NCI-H82 treated with DMSO at 0.1 percent for 48 hours (cell line): ENCODE data around the gene FOXP4.
A peak's percentile ranks its signal among the peaks of the same experiment; 100 is the strongest.

Experiments
- DNase-seq: peaks from one replicate; lab custom pipeline; 2025; ENCODE audit not compliant: unreplicated experiment; lab: John Stamatoyannopoulos, UW

Gene FOXP4

DNA sequence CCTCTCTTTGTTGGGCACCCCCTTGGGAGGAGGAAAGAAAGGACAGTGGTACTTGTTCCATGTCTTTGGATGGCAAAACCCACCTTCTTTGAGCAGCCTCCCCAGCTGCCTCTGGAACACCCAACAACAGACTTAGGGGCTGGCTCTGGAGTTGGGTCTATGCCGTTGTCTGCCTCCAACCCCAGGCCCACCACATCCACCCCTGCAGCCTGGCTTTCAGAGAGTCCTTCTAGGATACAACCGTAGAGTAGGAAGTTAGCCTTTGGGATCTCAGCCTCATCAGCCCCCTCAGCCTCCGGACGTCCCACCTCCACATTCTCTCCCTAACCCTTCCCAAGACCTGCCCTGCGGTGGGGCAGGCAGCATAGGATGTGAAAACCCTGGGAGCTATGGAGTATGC, 36.4 kb downstream of the FOXP4 start:
- DNase-seq: no peak

GRCh38 chr6:41583565-41583964, 37.4 kb downstream of the FOXP4 start:
- no peak for DNase-seq

DNA sequence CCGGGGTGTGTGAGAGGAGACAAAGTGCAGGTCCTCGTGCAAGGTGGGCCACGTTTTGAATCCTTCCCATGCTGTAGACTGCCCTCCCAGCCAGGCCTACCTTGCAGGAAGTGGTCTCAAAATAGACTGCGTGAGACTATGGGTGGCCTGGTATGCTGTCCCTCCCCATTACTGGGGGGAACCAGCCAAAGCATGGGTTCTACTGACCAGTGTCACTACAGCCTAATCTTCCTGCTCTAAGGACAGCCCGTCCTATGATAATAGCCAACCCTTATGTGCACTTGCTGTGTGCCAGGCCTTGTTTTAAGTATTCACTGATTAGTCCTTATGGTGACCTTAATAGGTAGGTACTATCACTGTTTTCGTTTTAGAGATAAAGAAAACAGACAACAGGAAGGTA, 38.0 kb downstream of the FOXP4 start:
- no peak for DNase-seq

GRCh38 chr6:41584668-41585205, 38.6 kb downstream of the FOXP4 start:
- no peak for DNase-seq

GRCh38 chr6:41585605-41586004, 39.4 kb downstream of the FOXP4 start:
- DNase-seq: no peak

- no peak for DNase-seq
Measured at GRCh38 chr6:41586252-41587007, 40.2 kb downstream of the FOXP4 start.

- DNase-seq: no peak
Measured at GRCh38 chr6:41587131-41587879, 41.1 kb downstream of the FOXP4 start.

DNA sequence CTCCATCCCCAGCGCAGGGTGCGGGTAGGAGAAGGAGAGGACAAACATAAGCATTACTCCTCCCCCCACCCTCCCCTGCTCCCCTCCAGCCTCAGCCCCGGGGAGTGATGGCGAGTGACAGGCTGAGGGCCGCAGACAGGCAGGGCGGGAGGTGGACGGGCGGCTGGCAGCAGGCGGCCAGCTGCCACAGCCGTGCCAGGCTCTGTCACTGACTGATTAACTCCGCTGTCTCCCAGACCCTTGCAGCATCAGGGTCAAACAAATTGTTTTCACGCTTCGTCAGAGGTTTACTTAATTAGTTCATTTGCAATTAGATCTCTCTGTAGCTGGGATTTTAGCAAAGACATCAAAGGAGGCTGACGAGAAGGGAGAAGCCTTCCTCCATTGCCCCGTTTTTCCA, 41.9 kb downstream of the FOXP4 start:
- DNase-seq: no peak

DNA sequence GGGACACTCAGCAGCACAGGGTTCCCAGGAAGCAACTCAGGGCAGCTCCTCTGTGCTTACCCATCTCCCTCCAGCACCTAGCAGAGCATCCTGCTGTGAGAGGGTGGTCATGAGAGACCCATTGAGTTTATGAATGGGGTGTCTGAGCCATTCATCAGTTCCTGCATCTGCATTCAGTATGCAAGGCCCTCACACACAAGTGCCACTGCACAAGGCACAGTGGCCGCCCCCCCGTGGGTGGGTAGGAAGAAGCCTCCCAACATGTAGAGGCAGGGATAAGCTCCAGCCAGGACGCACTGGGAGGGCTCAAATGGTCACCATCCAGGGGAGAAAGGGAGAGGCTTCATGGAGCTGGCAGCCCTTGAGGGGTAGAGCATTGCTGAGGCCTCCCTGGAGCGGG, 43.0 kb downstream of the FOXP4 start:
- no peak for DNase-seq

- DNase-seq: no peak
Measured at GRCh38 chr6:41589636-41590622, 43.7 kb downstream of the FOXP4 start.

DNA sequence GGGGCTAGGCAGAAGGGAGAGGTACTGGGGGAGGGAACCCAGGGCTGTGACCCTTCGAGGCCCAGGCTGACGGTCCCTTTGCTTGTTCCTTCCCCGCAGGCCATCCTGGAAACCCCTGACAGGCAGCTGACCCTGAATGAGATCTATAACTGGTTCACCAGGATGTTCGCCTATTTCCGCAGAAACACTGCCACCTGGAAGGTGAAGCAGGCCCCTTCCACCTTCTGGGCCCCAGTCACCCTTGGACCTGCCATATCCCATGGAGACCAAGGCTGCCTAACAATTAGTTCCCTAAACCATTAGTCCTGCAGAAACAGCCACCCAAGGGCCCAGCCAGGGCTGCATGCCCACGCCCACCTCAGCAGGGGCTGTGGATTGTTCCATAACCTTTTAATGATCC, 44.9 kb downstream of the FOXP4 start:
- DNase-seq: no peak

- peak; percentile 42 for DNase-seq
Measured at GRCh38 chr6:41591859-41592502, 45.8 kb downstream of the FOXP4 start.

GRCh38 chr6:41593406-41593805, 47.2 kb downstream of the FOXP4 start:
- no peak for DNase-seq

DNA sequence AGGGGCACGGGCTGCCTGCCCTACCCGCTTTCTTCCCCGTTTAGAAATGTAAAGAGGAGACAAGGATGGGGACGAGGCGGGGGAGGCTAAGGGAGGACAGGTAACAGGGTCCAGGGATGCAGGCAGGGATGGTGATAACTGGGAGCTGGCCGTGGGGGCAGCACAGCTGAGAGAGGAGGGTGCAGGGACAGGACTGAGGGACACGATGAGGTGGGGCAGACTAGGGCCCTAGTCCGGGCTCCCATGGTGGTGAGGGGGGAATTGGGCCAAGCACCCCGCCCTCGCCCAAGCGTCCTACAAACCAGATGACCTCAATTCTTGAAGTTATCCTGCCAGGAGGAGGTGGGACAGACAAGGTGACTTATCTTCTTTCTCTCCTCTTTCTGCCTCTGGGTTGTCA, 47.7 kb downstream of the FOXP4 start:
- no peak for DNase-seq

DNA sequence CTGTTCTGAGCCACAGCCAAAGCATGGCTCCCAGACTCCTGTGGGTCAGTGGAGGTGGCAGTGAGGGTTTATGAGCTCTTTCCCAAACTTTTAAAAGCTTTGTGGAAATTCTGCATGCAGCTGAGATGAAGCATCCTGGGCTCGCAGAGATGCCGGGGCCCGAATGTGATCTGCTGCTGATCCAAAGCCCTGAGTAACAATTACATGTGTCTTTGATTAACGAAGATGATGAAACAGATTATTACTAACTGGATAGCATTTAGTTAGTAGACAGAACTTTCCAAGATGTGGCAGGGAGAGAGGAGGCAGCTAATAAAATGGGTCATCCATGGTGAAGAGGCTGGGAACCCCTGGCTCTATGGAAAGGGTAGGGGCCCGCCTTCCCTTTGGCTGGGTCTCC, 48.1 kb downstream of the FOXP4 start:
- no peak for DNase-seq

DNA sequence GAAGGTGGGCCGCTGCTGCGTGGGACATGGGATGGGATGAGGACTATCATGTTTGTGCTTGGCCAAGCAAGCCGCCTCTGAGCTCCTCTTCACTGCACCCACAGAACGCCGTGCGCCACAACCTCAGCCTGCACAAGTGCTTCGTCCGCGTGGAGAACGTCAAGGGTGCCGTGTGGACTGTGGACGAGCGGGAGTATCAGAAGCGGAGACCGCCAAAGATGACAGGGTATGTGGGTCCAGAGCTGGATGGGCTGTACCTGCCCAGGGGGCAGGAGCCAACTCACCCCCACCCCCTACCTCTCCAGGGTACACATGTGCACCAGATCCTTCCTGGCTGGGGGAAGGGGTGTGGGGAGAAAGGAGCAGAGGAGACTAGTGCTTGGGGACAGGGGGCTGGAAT, 48.6 kb downstream of the FOXP4 start:
- no peak for DNase-seq

GRCh38 chr6:41595166-41595565, 49.0 kb downstream of the FOXP4 start:
- DNase-seq: no peak

GRCh38 chr6:41596096-41596685, 50.0 kb downstream of the FOXP4 start:
- no peak for DNase-seq

DNA sequence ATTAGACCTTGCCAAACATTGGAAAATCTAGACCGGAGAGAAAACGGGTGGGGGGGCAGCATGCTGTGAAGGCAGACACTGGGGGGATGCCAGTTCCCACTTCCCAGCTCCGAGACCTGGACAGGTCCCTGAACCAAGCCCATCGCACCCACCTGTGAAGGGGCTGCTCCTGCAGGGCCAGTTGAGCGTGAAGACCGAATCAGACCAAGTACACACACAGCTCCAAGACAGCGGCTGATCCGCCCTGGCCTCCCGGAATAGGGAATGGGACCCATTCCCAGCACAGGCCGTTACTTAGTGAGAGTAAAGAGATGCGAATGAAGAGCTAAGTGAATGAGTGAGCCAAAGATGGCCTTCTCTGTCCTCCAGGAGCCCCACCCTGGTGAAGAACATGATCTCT, 50.6 kb downstream of the FOXP4 start:
- no peak for DNase-seq

GRCh38 chr6:41597246-41598000, 51.2 kb downstream of the FOXP4 start:
- no peak for DNase-seq
